Tibial artery (tissue), 4 donors: ENCODE measurements around the gene LARGE1.

Source experiments
- DNase-seq, 2 donors: peaks; one replicate each; pipeline ENCODE4 v3.0.0-alpha.2; 2019
- H3K27ac ChIP-seq, 2 donors: fragments of 200-600 bp; sonication (generic) in 1 of 2; 1 replicate in 1 of 2; 2 replicates in 1 of 2; pipeline ENCODE4 v1.5.1; 2018 to 2019; ENCODE audit warnings: mild to moderate bottlenecking in 1 of 2
- H3K27me3 ChIP-seq, 2 donors: fragments of 200-600 bp; sonication (generic) in 1 of 2; one replicate each; pipeline versions ENCODE4 v1.5.1 to v1.6.0; 2016 to 2019
- H3K36me3 ChIP-seq, 3 donors: fragments of 200-600 bp; sonication (generic) in 2 of 3; one replicate each; pipeline ENCODE4 v1.5.1; 2016 to 2019; ENCODE audit warnings: mild to moderate bottlenecking in 2 of 3
- H3K4me1 ChIP-seq, 4 donors: fragments of 200-600 bp; sonication (generic) in 2 of 4; 1 replicate in 3 of 4; 2 replicates in 1 of 4; pipeline ENCODE4 v1.5.1; 2016 to 2019
- H3K4me3 ChIP-seq, 2 donors: fragments of 200-600 bp; sonication (generic) in 1 of 2; 1 replicate in 1 of 2; 2 replicates in 1 of 2; pipeline ENCODE4 v1.5.1; 2018 to 2019; ENCODE audit warnings: mild to moderate bottlenecking in 2 of 2
- H3K9me3 ChIP-seq, 3 donors: fragments of 200-600 bp; sonication (generic) in 1 of 3; one replicate each; pipeline ENCODE4 v1.5.1; 2016 to 2019
- intact Hi-C: fragments of 100-400 bp; cut with DNase I; formaldehyde crosslinking; loops from one replicate; pipeline ENCODE4 v1.15.0; 2023; ENCODE audit warnings: low total_unique reads
- TF ChIP-seq, protein P1 (sequence below), 2 experiments: fragments of 200-600 bp in 1 of 2; fragments of 450-650 bp in 1 of 2; IDR thresholded peaks; one replicate each; pipeline ENCODE4 v1.5.1; 2017 to 2019; ENCODE audit warnings: antibody characterized with exemption in 2 of 2, mild to moderate bottlenecking in 1 of 2, moderate library complexity in 1 of 2

The LARGE1 gene

DNA sequence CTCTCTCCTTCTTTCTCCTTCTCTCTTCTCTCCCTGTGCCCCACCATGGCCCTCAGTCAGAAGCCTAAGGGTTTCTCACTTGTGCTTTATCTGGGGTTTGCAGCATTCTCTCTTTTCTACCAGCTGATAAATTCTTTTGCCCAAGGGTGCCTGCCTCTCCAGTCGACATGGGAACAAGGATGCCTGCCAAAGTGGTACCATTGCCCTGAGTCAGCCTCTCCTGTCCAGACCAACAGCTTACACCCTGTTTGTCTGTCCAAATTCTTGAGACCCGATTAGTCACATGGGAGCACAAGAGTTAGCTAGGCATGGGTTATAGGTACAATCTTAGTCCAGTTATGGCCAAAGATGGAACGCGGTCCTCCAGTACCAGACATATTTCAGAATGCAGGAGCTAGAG is 242.7 kb downstream of the LARGE1 start:
- intact Hi-C loops, result no loop called here
- H3K27ac ChIP-seq, result no peak overlapping the region
- peaks cover 0 to 5% (median 0%) of the 10 kb centered on the region in 4 donors for H3K4me1 ChIP-seq
- no peak overlapping the region for H3K4me3 ChIP-seq
- DNase-seq, result no peak
- H3K36me3 ChIP-seq, result no peaks in the 10 kb centered on the region
- no peaks in the 10 kb centered on the region for H3K27me3 ChIP-seq
- TF ChIP-seq, protein P1, sequence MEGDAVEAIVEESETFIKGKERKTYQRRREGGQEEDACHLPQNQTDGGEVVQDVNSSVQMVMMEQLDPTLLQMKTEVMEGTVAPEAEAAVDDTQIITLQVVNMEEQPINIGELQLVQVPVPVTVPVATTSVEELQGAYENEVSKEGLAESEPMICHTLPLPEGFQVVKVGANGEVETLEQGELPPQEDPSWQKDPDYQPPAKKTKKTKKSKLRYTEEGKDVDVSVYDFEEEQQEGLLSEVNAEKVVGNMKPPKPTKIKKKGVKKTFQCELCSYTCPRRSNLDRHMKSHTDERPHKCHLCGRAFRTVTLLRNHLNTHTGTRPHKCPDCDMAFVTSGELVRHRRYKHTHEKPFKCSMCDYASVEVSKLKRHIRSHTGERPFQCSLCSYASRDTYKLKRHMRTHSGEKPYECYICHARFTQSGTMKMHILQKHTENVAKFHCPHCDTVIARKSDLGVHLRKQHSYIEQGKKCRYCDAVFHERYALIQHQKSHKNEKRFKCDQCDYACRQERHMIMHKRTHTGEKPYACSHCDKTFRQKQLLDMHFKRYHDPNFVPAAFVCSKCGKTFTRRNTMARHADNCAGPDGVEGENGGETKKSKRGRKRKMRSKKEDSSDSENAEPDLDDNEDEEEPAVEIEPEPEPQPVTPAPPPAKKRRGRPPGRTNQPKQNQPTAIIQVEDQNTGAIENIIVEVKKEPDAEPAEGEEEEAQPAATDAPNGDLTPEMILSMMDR (IDR thresholded peaks at IDR 0.05), result no peak
- no peaks in the 10 kb centered on the region for H3K9me3 ChIP-seq

DNA sequence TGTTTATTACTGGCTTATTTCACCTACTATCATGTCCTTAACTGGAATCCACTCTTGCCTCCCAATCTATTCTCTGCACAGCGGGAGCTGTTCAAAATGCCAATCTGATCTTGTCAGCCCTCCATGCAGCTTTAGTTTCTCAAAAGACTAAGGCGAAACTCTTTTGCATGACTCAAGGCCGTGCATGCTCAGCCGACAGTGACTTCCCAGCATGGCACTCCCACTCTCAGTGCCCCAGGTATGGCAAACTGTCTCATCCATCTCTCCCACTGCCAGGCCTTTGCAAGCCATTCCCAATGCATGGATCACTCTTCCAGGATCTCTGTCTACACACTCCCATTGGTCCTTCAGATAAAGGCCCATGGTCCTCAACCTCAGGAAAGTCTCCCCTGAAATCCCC is 245.9 kb downstream of the LARGE1 start:
- H3K9me3 ChIP-seq, result no peaks in the 10 kb centered on the region
- intact Hi-C loops, result no loop called here
- DNase-seq, result no peak
- no peak overlapping the region for H3K4me3 ChIP-seq
- peaks cover 0 to 13% (median 0%) of the 10 kb centered on the region in 4 donors for H3K4me1 ChIP-seq
- TF ChIP-seq, protein P1 (IDR thresholded peaks at IDR 0.05), result no peak
- H3K27me3 ChIP-seq, result no peaks in the 10 kb centered on the region
- no peak overlapping the region for H3K27ac ChIP-seq
- no peaks in the 10 kb centered on the region for H3K36me3 ChIP-seq

DNA sequence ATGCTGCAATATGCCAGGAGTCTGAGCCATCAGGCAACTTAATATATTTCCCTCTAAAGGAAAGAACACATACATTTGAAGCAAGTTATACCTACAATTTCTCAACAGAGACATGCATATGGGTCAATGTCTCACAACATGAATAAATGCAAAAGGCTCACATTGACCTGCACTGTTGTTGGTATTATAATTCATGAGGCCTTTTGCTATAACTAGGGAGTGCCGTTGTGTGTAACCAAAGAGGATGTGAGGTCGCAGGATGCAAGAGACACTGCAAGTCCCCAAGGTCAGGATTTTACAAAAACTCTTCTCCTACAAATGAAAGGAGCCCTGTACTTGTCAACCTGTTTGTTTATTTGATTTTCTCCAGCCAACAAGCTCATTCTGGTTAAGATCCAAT is 250.5 kb downstream of the LARGE1 start:
- no peaks in the 10 kb centered on the region for H3K9me3 ChIP-seq
- no peak overlapping the region for H3K27ac ChIP-seq
- H3K27me3 ChIP-seq, result no peaks in the 10 kb centered on the region
- H3K4me3 ChIP-seq, result no peak overlapping the region
- TF ChIP-seq, protein P1 (IDR thresholded peaks at IDR 0.05), result no peak
- H3K36me3 ChIP-seq, result no peaks in the 10 kb centered on the region
- peaks cover 0 to 36% (median 8%) of the 10 kb centered on the region in 4 donors for H3K4me1 ChIP-seq
- intact Hi-C loops, result no loop called here
- DNase-seq, result no peak

DNA sequence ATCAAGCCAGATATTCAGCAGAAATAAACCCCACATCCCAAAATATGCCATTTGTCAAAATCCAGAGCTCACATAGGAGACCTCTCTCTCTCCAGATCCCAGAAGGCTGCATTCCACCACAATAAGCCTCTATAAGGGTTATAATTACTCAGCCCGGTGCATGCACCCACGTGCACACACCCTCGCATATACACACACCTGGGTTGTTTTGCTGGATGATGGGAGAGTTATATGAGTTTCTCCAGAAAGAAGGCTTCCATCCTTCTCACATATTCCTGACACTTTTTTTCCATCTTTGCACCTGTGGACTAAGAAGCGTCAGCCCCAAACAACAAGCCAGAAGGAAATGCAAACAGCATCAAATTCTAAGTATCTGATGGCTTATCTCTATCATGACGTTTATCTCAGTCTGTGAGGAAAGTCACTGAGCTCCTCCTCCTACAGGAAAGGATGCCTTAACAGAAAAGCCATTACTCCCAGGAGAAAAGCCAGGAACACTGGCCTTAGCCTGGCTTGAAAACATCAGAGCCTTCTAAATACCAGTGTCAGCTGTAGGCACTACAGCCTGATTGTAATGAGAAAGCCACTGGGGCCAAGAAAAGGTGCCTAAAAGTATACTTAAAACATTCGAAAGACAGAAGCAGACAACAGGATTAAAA is 253.2 kb downstream of the LARGE1 start:
- no peaks in the 10 kb centered on the region for H3K36me3 ChIP-seq
- TF ChIP-seq, protein P1 (IDR thresholded peaks at IDR 0.05), result no peak
- H3K27ac ChIP-seq, result no peak overlapping the region
- no peak for DNase-seq
- intact Hi-C loops, result no loop called here
- no peaks in the 10 kb centered on the region for H3K27me3 ChIP-seq
- H3K9me3 ChIP-seq, result no peaks in the 10 kb centered on the region
- H3K4me3 ChIP-seq, result no peak overlapping the region
- H3K4me1 ChIP-seq, result peaks cover 0 to 36% (median 8%) of the 10 kb centered on the region in 4 donors

DNA sequence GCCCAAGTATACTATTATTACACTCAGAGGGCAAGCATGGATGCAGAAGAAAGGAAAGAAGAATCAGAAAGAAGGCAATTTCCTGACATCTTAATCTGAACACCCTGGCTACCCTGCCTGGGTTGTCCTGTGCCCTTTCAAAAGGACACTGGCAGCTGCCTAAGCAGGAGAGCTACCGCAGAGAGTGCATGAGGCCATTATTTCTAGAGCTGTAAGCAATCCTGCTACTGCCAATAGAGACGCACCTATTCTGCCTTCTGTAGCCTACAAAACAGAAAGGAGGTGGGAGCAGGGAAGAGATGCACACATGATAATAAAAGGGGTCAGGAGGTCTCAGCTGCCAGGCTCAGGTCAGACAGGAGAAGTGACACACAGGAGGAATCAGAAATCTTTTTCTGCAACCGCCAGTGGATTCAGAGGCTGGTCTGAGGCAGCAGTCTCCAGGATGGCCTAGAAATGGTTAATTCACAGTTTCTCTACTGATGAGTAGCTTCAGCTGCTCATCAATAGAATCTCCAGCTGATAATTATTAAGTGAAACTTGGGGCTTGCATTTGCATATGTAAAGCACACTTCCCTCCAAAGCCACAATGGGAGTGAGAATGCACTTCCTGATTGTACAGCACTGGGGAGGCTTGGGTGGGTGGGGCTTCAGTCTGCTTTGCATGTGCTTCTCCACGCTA is 253.9 kb downstream of the LARGE1 start:
- peaks cover 0 to 36% (median 8%) of the 10 kb centered on the region in 4 donors for H3K4me1 ChIP-seq
- no peak overlapping the region for H3K27ac ChIP-seq
- no peaks in the 10 kb centered on the region for H3K36me3 ChIP-seq
- intact Hi-C loops, result no loop called here
- TF ChIP-seq, protein P1 (IDR thresholded peaks at IDR 0.05), result no peak
- H3K27me3 ChIP-seq, result no peaks in the 10 kb centered on the region
- H3K9me3 ChIP-seq, result no peaks in the 10 kb centered on the region
- no peak for DNase-seq
- H3K4me3 ChIP-seq, result no peak overlapping the region
